ENCODE measurements around the gene SEC14L1. TPM values are rescaled to one million over a fixed set of nuclear protein-coding genes. Genes with fewer than 3 reads are reported as not detected.
A peak's percentile ranks its signal among the peaks of the same experiment; 100 is the strongest.
"Not testable (repeated sequence)": the region's sequence is repeated elsewhere in the genome, so short reads cannot be mapped to it uniquely, and the experiment has no call there.

SEC14L1 gene
- total RNA-seq, 4 donors from 2014 or later, result 38.4 to 86.1 (median 40.1) TPM

DNA sequence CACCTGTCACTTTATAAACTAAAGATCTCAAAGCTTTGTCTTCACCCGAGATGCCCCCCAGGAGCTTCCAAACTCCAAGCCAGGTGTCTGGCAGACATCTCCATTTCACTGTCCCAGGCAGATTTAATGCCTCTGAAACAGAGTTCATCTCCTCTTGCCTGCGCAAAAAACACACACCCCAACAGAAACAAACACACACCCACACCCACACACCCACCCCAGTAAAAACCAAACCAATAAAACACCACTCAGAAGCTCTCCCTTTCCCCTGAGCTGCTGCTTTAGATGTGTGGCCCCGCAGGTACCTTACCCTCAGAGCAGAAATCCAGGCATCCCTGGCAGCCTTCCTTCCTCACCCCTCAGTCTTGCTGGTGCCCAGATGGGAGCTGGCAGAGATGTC lies 14.4 kb downstream of the SEC14L1 start:
- Histone ChIP-seq H3K4me3 (no peak overlapping the region), H3K9me3 (no peaks in the 10 kb centered on the region), H3K4me1 (peaks cover 2 to 69% (median 18%) of the 10 kb centered on the region in 3 donors), H3K27me3 (no peaks in the 10 kb centered on the region), H3K36me3 (peaks cover 0 to 12% of the 10 kb centered on the region in 2 donors), H3K27ac (peak overlapping the region in 1 of 4 donors; percentile 52)
- no peak for ATAC-seq
- TF ChIP-seq, protein P1, sequence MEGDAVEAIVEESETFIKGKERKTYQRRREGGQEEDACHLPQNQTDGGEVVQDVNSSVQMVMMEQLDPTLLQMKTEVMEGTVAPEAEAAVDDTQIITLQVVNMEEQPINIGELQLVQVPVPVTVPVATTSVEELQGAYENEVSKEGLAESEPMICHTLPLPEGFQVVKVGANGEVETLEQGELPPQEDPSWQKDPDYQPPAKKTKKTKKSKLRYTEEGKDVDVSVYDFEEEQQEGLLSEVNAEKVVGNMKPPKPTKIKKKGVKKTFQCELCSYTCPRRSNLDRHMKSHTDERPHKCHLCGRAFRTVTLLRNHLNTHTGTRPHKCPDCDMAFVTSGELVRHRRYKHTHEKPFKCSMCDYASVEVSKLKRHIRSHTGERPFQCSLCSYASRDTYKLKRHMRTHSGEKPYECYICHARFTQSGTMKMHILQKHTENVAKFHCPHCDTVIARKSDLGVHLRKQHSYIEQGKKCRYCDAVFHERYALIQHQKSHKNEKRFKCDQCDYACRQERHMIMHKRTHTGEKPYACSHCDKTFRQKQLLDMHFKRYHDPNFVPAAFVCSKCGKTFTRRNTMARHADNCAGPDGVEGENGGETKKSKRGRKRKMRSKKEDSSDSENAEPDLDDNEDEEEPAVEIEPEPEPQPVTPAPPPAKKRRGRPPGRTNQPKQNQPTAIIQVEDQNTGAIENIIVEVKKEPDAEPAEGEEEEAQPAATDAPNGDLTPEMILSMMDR (IDR thresholded peaks at IDR 0.05), result no peak
- TF ChIP-seq EP300 (IDR thresholded peaks at IDR 0.05) (no peak), POLR2A (IDR thresholded peaks at IDR 0.05) (no peak), POLR2AphosphoS5 (IDR thresholded peaks at IDR 0.05) (no peak)
- 69% methylated on average over 3 of the region's 3 CpGs for WGBS, 2 donors (ENCODE audit: low coverage in 1 of 2)

DNA sequence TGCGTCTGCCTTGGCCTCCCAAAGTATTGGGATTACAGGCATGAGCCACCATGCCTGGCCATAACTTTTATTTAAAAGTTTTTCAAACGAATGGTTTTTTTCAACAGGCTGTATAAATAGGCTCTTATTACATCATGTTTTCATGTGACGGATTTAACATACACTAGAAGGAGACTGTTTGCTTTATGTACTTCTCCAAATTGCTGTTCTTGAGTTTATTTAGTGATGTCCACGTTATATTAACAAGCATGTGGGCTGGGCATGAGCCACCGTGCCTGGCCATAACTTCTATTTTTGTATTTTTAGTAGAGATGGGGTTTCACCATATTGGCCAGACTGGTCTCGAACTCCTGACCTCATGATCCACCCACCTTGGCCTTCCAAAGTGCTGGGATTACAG lies 17.0 kb downstream of the SEC14L1 start:
- not testable (repeated sequence) for H3K27ac ChIP-seq, H3K36me3 ChIP-seq, H3K9me3 ChIP-seq, H3K4me3 ChIP-seq, ATAC-seq, H3K27me3 ChIP-seq
- 70 to 73% methylated on average over 2 to 6 of the region's 6 CpGs for WGBS, 2 donors (ENCODE audit: low coverage in 1 of 2)
- peaks cover under 1 to 64% (median 17%) of the 10 kb centered on the region in 3 donors for H3K4me1 ChIP-seq

DNA sequence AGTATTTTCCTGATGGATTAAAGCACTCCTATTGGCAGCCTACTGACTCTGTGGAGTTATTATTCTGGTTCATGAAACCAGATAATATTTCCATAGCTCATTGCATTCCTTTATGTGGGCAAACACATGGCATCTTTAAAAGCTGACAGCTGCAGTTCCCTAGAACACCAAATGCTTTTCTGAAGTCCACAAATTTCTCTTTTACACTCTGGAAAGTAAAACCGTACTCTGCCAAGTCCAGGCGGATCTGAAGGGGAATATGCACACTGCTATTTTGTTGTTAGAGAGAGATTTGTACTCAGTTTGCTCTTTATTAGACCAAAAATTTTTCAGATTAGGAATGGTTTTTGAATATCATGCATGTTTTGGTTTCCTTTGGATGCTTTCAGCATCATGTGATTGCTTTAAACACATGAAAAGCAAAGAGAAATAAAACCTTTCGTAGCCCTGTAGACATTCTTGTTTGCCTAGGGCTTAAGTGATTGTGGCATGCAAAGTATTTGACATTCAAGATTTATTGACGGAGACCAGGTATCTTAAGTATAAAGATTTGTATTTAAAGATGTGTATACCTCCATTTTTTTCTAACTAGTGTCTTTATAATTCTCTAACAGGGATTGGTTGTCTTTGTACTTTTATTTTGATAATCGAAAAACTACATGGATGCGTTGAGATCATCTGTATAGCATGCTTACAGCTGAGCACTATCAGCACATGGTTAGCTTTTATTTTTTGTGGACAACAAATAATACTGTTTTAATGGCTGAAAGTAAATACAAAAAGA lies 19.5 kb downstream of the SEC14L1 start:
- Histone ChIP-seq H3K4me1 (peaks cover 0 to 66% (median 20%) of the 10 kb centered on the region in 3 donors), H3K27me3 (no peaks in the 10 kb centered on the region), H3K27ac (peak overlapping the region in 1 of 4 donors; percentile 8), H3K36me3 (peaks cover 0 to 6% of the 10 kb centered on the region in 2 donors), H3K4me3 (no peak overlapping the region), H3K9me3 (no peaks in the 10 kb centered on the region)
- TF ChIP-seq EP300 (IDR thresholded peaks at IDR 0.05) (no peak), POLR2AphosphoS5 (IDR thresholded peaks at IDR 0.05) (no peak)
- TF ChIP-seq, protein P1 (IDR thresholded peaks at IDR 0.05), result no peak
- 35 to 60% methylated on average over 5 to 6 of the region's 6 CpGs for WGBS, 2 donors (ENCODE audit: low coverage in 1 of 2)
- no peak for ATAC-seq

DNA sequence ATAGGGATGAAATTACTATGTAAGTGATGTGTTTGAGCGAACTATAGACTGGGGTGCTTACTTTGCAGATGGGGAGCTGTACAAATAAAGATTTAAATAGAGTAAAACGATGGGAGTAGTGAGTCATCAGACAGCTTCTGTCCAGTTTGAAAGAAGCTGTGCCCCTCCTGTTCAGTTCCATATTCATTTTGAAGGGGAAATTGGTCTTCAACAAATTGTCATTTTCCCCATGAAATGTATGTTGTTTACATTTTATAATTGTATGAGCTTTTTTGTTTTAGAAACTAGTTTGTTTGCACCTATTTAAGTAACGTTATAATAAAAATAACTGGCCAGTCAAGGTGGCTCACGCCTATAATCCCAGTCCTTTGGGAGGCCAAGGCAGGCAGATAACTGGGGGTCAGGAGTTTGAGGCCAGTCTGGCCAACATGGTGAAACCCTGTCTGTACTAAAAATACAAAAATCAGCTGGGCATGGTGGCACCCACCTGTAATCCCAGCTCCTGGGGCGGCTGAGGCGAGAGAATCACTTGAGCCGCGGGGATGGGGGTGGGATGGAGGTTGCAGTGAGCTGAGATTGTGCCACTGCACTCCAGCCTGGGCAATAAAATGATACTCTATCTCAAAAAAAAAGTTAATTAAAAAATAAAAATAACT lies 20.2 kb downstream of the SEC14L1 start:
- peaks cover 0 to 66% (median 25%) of the 10 kb centered on the region in 3 donors for H3K4me1 ChIP-seq

DNA sequence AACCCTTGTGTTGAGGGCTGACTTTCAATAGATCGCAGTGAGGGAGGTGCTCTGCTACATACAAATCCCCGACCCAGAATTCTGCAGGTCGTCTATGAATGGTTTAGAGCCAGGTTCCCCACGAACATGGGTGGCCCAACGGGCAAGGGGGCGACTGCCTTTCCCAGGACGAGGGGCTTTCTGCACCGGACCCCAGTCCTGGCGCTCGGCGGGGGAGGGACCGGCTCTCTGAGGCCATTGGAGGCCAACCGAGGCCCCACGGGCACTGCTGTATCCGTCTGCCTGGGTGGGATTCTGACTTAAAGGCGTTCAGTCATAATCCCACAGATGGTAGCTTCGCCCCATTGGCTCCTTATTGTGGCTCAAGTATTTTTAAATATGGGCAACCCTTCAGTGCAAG lies 21.2 kb downstream of the SEC14L1 start:
- Histone ChIP-seq H3K4me1 (peaks cover 0 to 71% (median 27%) of the 10 kb centered on the region in 3 donors), H3K27ac (peak overlapping the region in 1 of 4 donors; percentile 28)
- TF ChIP-seq EP300 (IDR thresholded peaks at IDR 0.05) (no peak), POLR2AphosphoS5 (IDR thresholded peaks at IDR 0.05) (no peak), POLR2A (IDR thresholded peaks at IDR 0.05) (no peak)
- TF ChIP-seq, protein P1 (IDR thresholded peaks at IDR 0.05), result no peak

More for the DNA sequence above, 20.2 kb downstream of the SEC14L1 start:
- Histone ChIP-seq H3K27ac (no peak overlapping the region), H3K4me3 (no peak overlapping the region), H3K27me3 (no peaks in the 10 kb centered on the region), H3K9me3 (no peaks in the 10 kb centered on the region), H3K36me3 (peaks cover 0 to 2% of the 10 kb centered on the region in 2 donors)
- no peak for ATAC-seq
- 60 to 81% methylated on average over 6 to 8 of the region's 8 CpGs for WGBS, 2 donors (ENCODE audit: low coverage in 1 of 2)
- TF ChIP-seq POLR2AphosphoS5 (IDR thresholded peaks at IDR 0.05) (no peak), POLR2A (IDR thresholded peaks at IDR 0.05) (no peak), EP300 (IDR thresholded peaks at IDR 0.05) (no peak)
- TF ChIP-seq, protein P1 (IDR thresholded peaks at IDR 0.05), result no peak

More for the DNA sequence above, 21.2 kb downstream of the SEC14L1 start:
- Histone ChIP-seq H3K9me3 (no peaks in the 10 kb centered on the region), H3K4me3 (no peak overlapping the region), H3K36me3 (no peaks in the 10 kb centered on the region), H3K27me3 (no peaks in the 10 kb centered on the region)
- no peak for ATAC-seq
- WGBS, 2 donors (ENCODE audit: low coverage in 1 of 2), result no CpG with 5 or more reads among the region's 17 CpGs
